K562 (cell line): ENCODE data around the gene LDLRAD1. TPM values are rescaled to one million over a fixed set of nuclear protein-coding genes. Genes with fewer than 3 reads are reported as not detected.
A peak's percentile ranks its signal among the peaks of the same experiment; 100 is the strongest.

ENCODE experiments used
- ATAC-seq: fragments of 200-7000 bp; cut with Tn5 transposase; 3 replicates; pipeline ENCODE4 v1.9.1; 2020; ENCODE audit warnings: moderate library complexity
- BruUV-seq: library from RNA; stranded (reverse); fragments of 400-500 nt; replicated peaks from 2 replicates; lab custom pipeline; 2021; lab: Mats Ljungman, UMichigan
- CTCF ChIA-PET: fragments of 300-600 bp; formaldehyde crosslinking; extraction: SDS; loops from one replicate; lab custom pipeline; 2021; ENCODE audit warnings: low intra/inter-chr PET ratio; lab: Yijun Ruan, JAX
- POLR2A ChIA-PET: fragments of 300-600, 350-650 bp; sonication (Branson Sonifier 250); formaldehyde crosslinking; extraction: SDS; loops from one replicate; lab custom pipeline; 2021; ENCODE audit warnings: antibody characterized with exemption, inconsistent platforms; lab: Yijun Ruan, JAX
- DNase-seq, 4 experiments: peaks; one replicate each; pipeline versions ENCODE4 v3.0.0 to v3.0.0-alpha.2; 2011 to 2018; ENCODE audit warnings: low spot score in 3 of 4, mixed read lengths in 3 of 4; ENCODE audit errors: extremely low read depth in 1 of 4
- FAIRE-seq: peaks from 2 replicates; lab custom pipeline; 2011; peaks lifted over from hg19 to GRCh38; lab: Jason Lieb, UNC
- H2AFZ ChIP-seq: 2 replicates; pipeline ENCODE4 v1.6.0; 2011; ENCODE audit warnings: low read depth, low read length, control low read depth, inconsistent platforms
- H3K27ac ChIP-seq: fragments of 200-600 bp; 3 replicates; pipeline ENCODE4 v1.8.0; 2011; ENCODE audit warnings: low read depth, mild to moderate bottlenecking, control low read depth, inconsistent platforms, low read length, moderate library complexity, mixed read lengths; ENCODE audit errors: extremely low read depth
- H3K27me3 ChIP-seq, 2 experiments: fragments of 300-600 bp in 1 of 2; 2 replicates in 1 of 2; 3 replicates in 1 of 2; pipeline versions ENCODE4 v1.6.0 to v1.8.0; 2011; ENCODE audit warnings: inconsistent platforms in 2 of 2, low read length in 2 of 2, mild to moderate bottlenecking in 1 of 2, mixed read lengths in 1 of 2, moderate library complexity in 1 of 2; ENCODE audit not compliant: control insufficient read depth in 2 of 2, insufficient read depth in 2 of 2
- H3K36me3 ChIP-seq: fragments of 300-600 bp; 3 replicates; pipeline ENCODE4 v1.8.0; 2011; ENCODE audit warnings: mild to moderate bottlenecking, low read length, inconsistent platforms; ENCODE audit not compliant: control insufficient read depth, insufficient read depth
- H3K4me1 ChIP-seq, 2 experiments: fragments of 200-600 bp in 1 of 2; replicated peaks in 1 of 2; 2 replicates in 1 of 2; 3 replicates in 1 of 2; pipeline versions ENCODE4 v1.5.1 to v1.8.0; 2011; ENCODE audit warnings: inconsistent platforms in 2 of 2, low read length in 2 of 2, mild to moderate bottlenecking in 1 of 2, mixed read lengths in 1 of 2, moderate library complexity in 1 of 2; ENCODE audit not compliant: control insufficient read depth in 2 of 2, insufficient read depth in 2 of 2
- H3K4me2 ChIP-seq: 2 replicates; pipeline ENCODE4 v1.6.1; 2011; ENCODE audit warnings: low read length, control low read depth, inconsistent platforms, mixed read lengths; ENCODE audit not compliant: insufficient read depth
- H3K4me3 ChIP-seq: fragments of 200-600 bp; sonication (generic), shearing (Covaris generic); 2 replicates; pipeline ENCODE4 v1.5.1; 2016; ENCODE audit warnings: control low read depth, inconsistent platforms
- H3K79me2 ChIP-seq: fragments of 200-600 bp; 3 replicates; pipeline ENCODE4 v1.8.0; 2011; ENCODE audit warnings: low read length, inconsistent platforms; ENCODE audit not compliant: control insufficient read depth, insufficient read depth
- H3K9ac ChIP-seq, 2 experiments: 2 replicates each; pipeline versions ENCODE4 v1.6.0 to v1.6.1; 2011; ENCODE audit warnings: low read depth in 2 of 2, low read length in 2 of 2, control low read depth in 1 of 2, inconsistent platforms in 1 of 2, mild to moderate bottlenecking in 1 of 2, mixed read lengths in 1 of 2; ENCODE audit not compliant: insufficient read depth in 1 of 2
- H3K9me1 ChIP-seq: one replicate; pipeline ENCODE4 v1.6.0; 2011; ENCODE audit warnings: inconsistent platforms, mild to moderate bottlenecking, low read length, moderate library complexity; ENCODE audit not compliant: control insufficient read depth, insufficient read depth
- H3K9me3 ChIP-seq: replicated peaks from 2 replicates; pipeline ENCODE4 v1.5.1; 2011; ENCODE audit warnings: low read depth, low read length, inconsistent platforms; ENCODE audit not compliant: control insufficient read depth, insufficient read depth
- H4K20me1 ChIP-seq: replicated peaks from 2 replicates; pipeline ENCODE4 v1.6.1; 2011; ENCODE audit warnings: low read length, inconsistent platforms, mixed read lengths; ENCODE audit not compliant: control insufficient read depth, insufficient read depth
- ZBTB33 ChIP-seq: sonication (generic); formaldehyde crosslinking; IDR thresholded peaks from 2 replicates; pipeline ENCODE4 v1.8.1; 2023; ENCODE audit warnings: mild to moderate bottlenecking, missing genetic modification reagents
- ZNF140 ChIP-seq: fragments of 250-450 bp; sonication (Bioruptor Pico); IDR thresholded peaks from 2 replicates; pipeline ENCODE4 v1.8.0; 2021; ENCODE audit warnings: moderate library complexity, mild to moderate bottlenecking, inconsistent platforms
- ZNF263 ChIP-seq: sonication (generic); formaldehyde crosslinking; IDR thresholded peaks from 2 replicates; pipeline ENCODE4 v1.8.0; 2022; ENCODE audit warnings: mild to moderate bottlenecking, missing genetic modification reagents, borderline replicate concordance
- ZNF431 ChIP-seq: sonication (generic); formaldehyde crosslinking; IDR thresholded peaks from 2 replicates; pipeline ENCODE4 v1.8.0; 2022; ENCODE audit warnings: mild to moderate bottlenecking, missing genetic modification reagents
- ZNF717 ChIP-seq: fragments of 250-450 bp; sonication (Bioruptor Pico); IDR thresholded peaks from 2 replicates; pipeline ENCODE4 v1.5.0; 2021
- WGBS: fragments of 100-300 bp; shearing (Covaris generic); methylation state at CpG from one replicate; pipeline ENCODE4 v1.1.6; 2016; ENCODE audit warnings: low coverage, mixed read lengths; ENCODE audit not compliant: insufficient coverage; ENCODE audit errors: missing lambda C conversion rate; 5-methylcytosine and 5-hydroxymethylcytosine counted together
- in situ Hi-C: fragments of 300-500 bp; cut with MboI; formaldehyde crosslinking; loops from 4 replicates; pipeline ENCODE4 v1.15.0; 2018; ENCODE audit warnings: inconsistent platforms, mixed read lengths
- intact Hi-C: fragments of 100-400 bp; cut with micrococcal nuclease; formaldehyde crosslinking; loops from 2 replicates; pipeline ENCODE4 v1.14.2; 2022
- polyA plus RNA-seq, 8 experiments: library from polyadenylated mRNA; depleted of rRNA in 4 of 8; stranded (reverse) in 5 of 8; unstranded in 3 of 8; fragments of >200 nt; fragmentation: Nextera tagmentation in 2 of 8; fragmentation: Illumina TruSeq in 1 of 8; extraction: Ambion mirVana in 2 of 8; extraction: Trizol in 1 of 8; gene quantifications; 2 replicates each; pipeline versions ENCODE4 v1.2.1 to v1.2.3, GENCODE V29; 2011 to 2014; ENCODE audit warnings: inconsistent platforms in 1 of 8, missing spikeins in 1 of 8
- total RNA-seq, 7 experiments: library from RNA; depleted of rRNA in 6 of 7; stranded (reverse); fragments of >200 nt in 6 of 7; fragmentation: Illumina TruSeq in 2 of 7; extraction: Trizol in 2 of 7; gene quantifications; 2 replicates each; pipeline versions ENCODE4 v1.2.1 to v1.2.3, GENCODE V29; 2011 to 2021; ENCODE audit warnings: low replicate concordance in 1 of 7

LDLRAD1 gene
- total and polyA plus RNA-seq, 9 of the 15 experiments (the other 6 are each of a cell fraction or from before 2014, with no cell fraction given) = not detected

- Histone ChIP-seq H3K9me3 (no peaks in the 10 kb centered on the region), H4K20me1 (no peaks in the 10 kb centered on the region), H2AFZ (no peak overlapping the region; the same call in 1 of the 2 replicates), H3K27me3 (no peaks in the 10 kb centered on the region), H3K9ac (no peak overlapping the region), H3K36me3 (no peaks in the 10 kb centered on the region), H3K4me2 (no peak overlapping the region), H3K9me1 (no peaks in the 10 kb centered on the region), H3K4me1 (peaks cover 4 to 9% of the 10 kb centered on the region in 2 experiments; a peak in 4 of 5 replicates), H3K4me3 (no peak overlapping the region), H3K27ac (no peak overlapping the region), H3K79me2 (no peaks in the 10 kb centered on the region)
- POLR2A ChIA-PET = interaction anchor here (1.4 kb wide), 1 partner anchor 9 kb away, joined by 3 read pairs; no protein-coding TSS in a partner anchor
- intact Hi-C loops (no loop called here), in situ Hi-C loops (no loop called here)
- 0 out of 2 replicates have a peak, but pooled peaks have one; percentile 25 for TF ChIP-seq ZBTB33
- no peak for TF ChIP-seq ZNF431
- TF ChIP-seq ZNF140 (CRISPR knock-in tag) = no peak
- TF ChIP-seq ZNF717 (CRISPR knock-in tag) = no peak
- no peak for TF ChIP-seq ZNF263 (CRISPR knock-in tag)
- FAIRE-seq (no peak), ATAC-seq (no peak), DNase-seq (peak in 1 of 4 experiments; percentile 3)
- CTCF ChIA-PET = no interaction called here
- 86% methylated on average over 6 of the region's 6 CpGs for WGBS
- BruUV-seq = no TSS peak
Measured at GRCh38 chr1:53981220-53981619, 36.8 kb downstream of the LDLRAD1 start.
